ENCODE measurements around the gene CD63.
A peak's percentile ranks its signal among the peaks of the same experiment; 100 is the strongest.

The CD63 gene

DNA sequence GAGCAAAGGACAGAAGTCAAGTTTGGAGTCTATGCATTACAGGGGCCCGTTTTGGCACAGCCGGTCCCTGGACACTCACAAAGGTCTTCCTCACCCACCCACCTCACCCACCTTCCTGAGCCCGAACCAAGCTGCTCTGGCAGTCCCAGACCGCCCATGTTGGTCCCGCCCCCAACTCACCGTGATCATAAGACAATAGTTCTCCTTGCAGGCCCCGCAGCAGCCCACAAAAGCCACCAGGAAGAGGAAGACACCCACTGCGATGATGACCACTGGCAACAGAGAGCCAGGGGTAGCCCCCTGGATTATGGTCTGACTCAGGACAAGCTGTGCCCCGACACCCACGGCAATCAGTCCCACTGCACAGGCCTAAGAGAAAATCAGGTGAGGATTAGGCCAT lies 1.8 kb downstream of the CD63 start:
- peak overlapping the region; percentile 70 for H3K4me3 ChIP-seq (replicated peaks; ENCODE audit: low read depth, low read length)
- no peak for DNase-seq (ENCODE audit: extremely low read depth, low read depth)
- TF ChIP-seq, protein P1, sequence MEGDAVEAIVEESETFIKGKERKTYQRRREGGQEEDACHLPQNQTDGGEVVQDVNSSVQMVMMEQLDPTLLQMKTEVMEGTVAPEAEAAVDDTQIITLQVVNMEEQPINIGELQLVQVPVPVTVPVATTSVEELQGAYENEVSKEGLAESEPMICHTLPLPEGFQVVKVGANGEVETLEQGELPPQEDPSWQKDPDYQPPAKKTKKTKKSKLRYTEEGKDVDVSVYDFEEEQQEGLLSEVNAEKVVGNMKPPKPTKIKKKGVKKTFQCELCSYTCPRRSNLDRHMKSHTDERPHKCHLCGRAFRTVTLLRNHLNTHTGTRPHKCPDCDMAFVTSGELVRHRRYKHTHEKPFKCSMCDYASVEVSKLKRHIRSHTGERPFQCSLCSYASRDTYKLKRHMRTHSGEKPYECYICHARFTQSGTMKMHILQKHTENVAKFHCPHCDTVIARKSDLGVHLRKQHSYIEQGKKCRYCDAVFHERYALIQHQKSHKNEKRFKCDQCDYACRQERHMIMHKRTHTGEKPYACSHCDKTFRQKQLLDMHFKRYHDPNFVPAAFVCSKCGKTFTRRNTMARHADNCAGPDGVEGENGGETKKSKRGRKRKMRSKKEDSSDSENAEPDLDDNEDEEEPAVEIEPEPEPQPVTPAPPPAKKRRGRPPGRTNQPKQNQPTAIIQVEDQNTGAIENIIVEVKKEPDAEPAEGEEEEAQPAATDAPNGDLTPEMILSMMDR (IDR thresholded peaks at IDR 0.05; ENCODE audit: low read depth, low read length, missing control alignments) = no peak

GRCh38 chr12:55725556-55725955 lies 3.3 kb downstream of the CD63 start:
- no peak overlapping the region for H3K4me3 ChIP-seq (replicated peaks; ENCODE audit: low read depth, low read length)
- DNase-seq (ENCODE audit: extremely low read depth, low read depth) = no peak
- TF ChIP-seq, protein P1 (IDR thresholded peaks at IDR 0.05; ENCODE audit: low read depth, low read length, missing control alignments) = no peak

GRCh38 chr12:55724940-55725309 lies 3.9 kb downstream of the CD63 start:
- no peak overlapping the region for H3K4me3 ChIP-seq (replicated peaks; ENCODE audit: low read depth, low read length)
- no peak for DNase-seq (ENCODE audit: extremely low read depth, low read depth)
- TF ChIP-seq, protein P1 (IDR thresholded peaks at IDR 0.05; ENCODE audit: low read depth, low read length, missing control alignments) = no peak

DNA sequence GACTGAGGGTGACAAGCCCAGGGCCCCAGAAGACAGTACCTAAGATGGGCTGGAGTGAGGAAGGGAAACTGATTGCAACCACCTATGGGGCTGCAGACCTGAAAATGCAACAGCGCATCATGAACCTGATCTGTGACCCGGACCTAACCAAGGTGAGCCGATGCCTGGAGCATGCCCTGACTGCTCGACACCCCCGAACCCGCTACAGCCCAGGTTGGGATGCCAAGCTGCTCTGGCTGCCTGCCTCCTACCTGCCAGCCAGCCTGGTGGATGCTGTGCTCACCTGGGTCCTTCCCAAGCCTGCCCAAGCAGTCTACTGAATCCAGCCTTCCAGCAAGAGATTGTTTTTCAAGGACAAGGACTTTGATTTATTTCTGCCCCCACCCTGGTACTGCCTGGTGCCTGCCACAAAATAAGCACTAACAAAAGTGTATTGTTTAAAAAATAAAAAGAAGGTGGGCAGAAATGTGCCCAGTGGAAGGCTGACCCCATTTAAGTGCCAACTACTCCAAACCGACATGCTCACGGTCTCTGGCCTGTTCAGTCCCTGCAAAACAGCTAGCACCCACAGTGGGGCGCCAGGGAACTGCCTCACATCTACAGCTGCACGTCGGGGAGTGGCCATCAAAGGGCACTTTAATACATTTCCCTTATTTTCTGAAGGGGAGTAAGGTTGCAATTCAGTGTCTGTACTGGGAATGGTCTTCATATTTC lies 4.4 kb downstream of the CD63 start:
- no peak for DNase-seq (ENCODE audit: extremely low read depth, low read depth)
- no peak overlapping the region for H3K4me3 ChIP-seq (replicated peaks; ENCODE audit: low read depth, low read length)
- TF ChIP-seq, protein P1 (IDR thresholded peaks at IDR 0.05; ENCODE audit: low read depth, low read length, missing control alignments) = peak; percentile 69

GRCh38 chr12:55723516-55724225 lies 5.1 kb downstream of the CD63 start:
- TF ChIP-seq, protein P1 (IDR thresholded peaks at IDR 0.05; ENCODE audit: low read depth, low read length, missing control alignments) = no peak
- no peak overlapping the region for H3K4me3 ChIP-seq (replicated peaks; ENCODE audit: low read depth, low read length)
- no peak for DNase-seq (ENCODE audit: extremely low read depth, low read depth)

DNA sequence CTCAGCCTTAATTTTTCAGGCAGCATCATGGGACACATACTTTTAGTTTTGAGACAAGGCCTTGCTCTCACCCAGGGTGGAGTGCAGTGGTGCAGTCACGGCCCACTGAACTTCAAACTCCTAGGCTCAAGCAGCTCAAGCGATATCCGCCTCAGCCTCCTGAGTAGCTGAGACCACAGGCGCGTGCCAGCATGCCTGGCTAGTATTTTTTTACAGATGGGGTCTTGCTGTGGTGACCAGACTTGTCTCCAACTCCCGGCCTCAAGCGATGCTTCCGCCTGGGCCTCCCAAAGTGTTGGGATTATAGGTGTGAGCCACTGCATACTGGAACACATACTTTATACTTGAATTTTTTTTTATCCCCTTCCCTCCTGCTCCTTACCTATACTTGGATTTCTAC lies 5.9 kb downstream of the CD63 start:
- H3K4me3 ChIP-seq (replicated peaks; ENCODE audit: low read depth, low read length) = no peak overlapping the region
- TF ChIP-seq, protein P1 (IDR thresholded peaks at IDR 0.05; ENCODE audit: low read depth, low read length, missing control alignments) = no peak
- DNase-seq (ENCODE audit: extremely low read depth, low read depth) = no peak
